ENCODE results near the gene NTSR1.

NTSR1 gene

GRCh38 chr20:62761759-62762131, 53.1 kb downstream of the NTSR1 start:
- TF ChIP-seq SIN3A (IDR thresholded peaks at IDR 0.05; ENCODE audit: borderline replicate concordance, insufficient read depth, low read length), result no peak

- TF ChIP-seq SIN3A (IDR thresholded peaks at IDR 0.05; ENCODE audit: borderline replicate concordance, insufficient read depth, low read length), result no peak
- no peak for TF ChIP-seq REST (IDR thresholded peaks at IDR 0.05; ENCODE audit: insufficient read depth in 1 of 2, low read depth in 2 of 2, low read length in 2 of 2)
- TF ChIP-seq POLR2AphosphoS5 (IDR thresholded peaks at IDR 0.05; ENCODE audit: low read depth, low read length), result no peak
- TF ChIP-seq FOXP2 (optimal IDR thresholded peaks at IDR 0.05; ENCODE audit: borderline replicate concordance, extremely low read depth, extremely low read length, insufficient read depth), result no peak
- no peak for TF ChIP-seq TAF1 (IDR thresholded peaks at IDR 0.05; ENCODE audit: borderline replicate concordance, insufficient read depth, low read length)
These were observed 53.7 kb downstream of the NTSR1 start for GRCh38 chr20:62762376-62762775.

- TF ChIP-seq REST (IDR thresholded peaks at IDR 0.05; ENCODE audit: insufficient read depth in 1 of 2, low read depth in 2 of 2, low read length in 2 of 2), result no peak
- no peak for TF ChIP-seq TAF1 (IDR thresholded peaks at IDR 0.05; ENCODE audit: borderline replicate concordance, insufficient read depth, low read length)
- TF ChIP-seq FOXP2 (optimal IDR thresholded peaks at IDR 0.05; ENCODE audit: borderline replicate concordance, extremely low read depth, extremely low read length, insufficient read depth), result no peak
- no peak for TF ChIP-seq SIN3A (IDR thresholded peaks at IDR 0.05; ENCODE audit: borderline replicate concordance, insufficient read depth, low read length)
- TF ChIP-seq POLR2AphosphoS5 (IDR thresholded peaks at IDR 0.05; ENCODE audit: low read depth, low read length), result no peak
These were observed 54.2 kb downstream of the NTSR1 start for GRCh38 chr20:62762801-62763368.

GRCh38 chr20:62763404-62763803, 54.8 kb downstream of the NTSR1 start:
- TF ChIP-seq REST (IDR thresholded peaks at IDR 0.05; ENCODE audit: insufficient read depth in 1 of 2, low read depth in 2 of 2, low read length in 2 of 2), result no peak
- TF ChIP-seq FOXP2 (optimal IDR thresholded peaks at IDR 0.05; ENCODE audit: borderline replicate concordance, extremely low read depth, extremely low read length, insufficient read depth), result no peak

GRCh38 chr20:62764156-62764935, 55.7 kb downstream of the NTSR1 start:
- TF ChIP-seq TAF1 (IDR thresholded peaks at IDR 0.05; ENCODE audit: borderline replicate concordance, insufficient read depth, low read length) (no peak), SIN3A (IDR thresholded peaks at IDR 0.05; ENCODE audit: borderline replicate concordance, insufficient read depth, low read length) (no peak), FOXP2 (optimal IDR thresholded peaks at IDR 0.05; ENCODE audit: borderline replicate concordance, extremely low read depth, extremely low read length, insufficient read depth) (no peak), REST (IDR thresholded peaks at IDR 0.05; ENCODE audit: insufficient read depth in 1 of 2, low read depth in 2 of 2, low read length in 2 of 2) (no peak), POLR2AphosphoS5 (IDR thresholded peaks at IDR 0.05; ENCODE audit: low read depth, low read length) (no peak)
